NCI-H187 treated with DMSO at 0.1 percent for 48 hours (cell line): ENCODE measurements around the gene AHI1.

Experiments used
- DNase-seq: peaks from one replicate; lab custom pipeline; 2025; lab: John Stamatoyannopoulos, UW

Gene AHI1

GRCh38 chr6:135295085-135295484 is 202.5 kb downstream of the AHI1 start:
- no peak for DNase-seq

GRCh38 chr6:135291288-135292076 is 206.1 kb downstream of the AHI1 start:
- DNase-seq, result no peak

GRCh38 chr6:135289816-135290215 is 207.7 kb downstream of the AHI1 start:
- peak; percentile 19 for DNase-seq

- no peak for DNase-seq
Observed at GRCh38 chr6:135286962-135287538, 210.5 kb downstream of the AHI1 start.

GRCh38 chr6:135285165-135285564 is 212.4 kb downstream of the AHI1 start:
- DNase-seq, result no peak

- DNase-seq, result no peak
Observed at GRCh38 chr6:135283926-135284325, 213.6 kb downstream of the AHI1 start.

GRCh38 chr6:135282395-135282794 is 215.1 kb downstream of the AHI1 start:
- DNase-seq, result no peak

GRCh38 chr6:135281964-135282363 is 215.6 kb downstream of the AHI1 start:
- no peak for DNase-seq

GRCh38 chr6:135281227-135281626 is 216.3 kb downstream of the AHI1 start:
- DNase-seq, result no peak

GRCh38 chr6:135280375-135281136 is 217.0 kb downstream of the AHI1 start:
- no peak for DNase-seq

- no peak for DNase-seq
Observed at GRCh38 chr6:135277422-135277821, 220.1 kb downstream of the AHI1 start.

GRCh38 chr6:135274561-135275293 is 222.8 kb downstream of the AHI1 start:
- DNase-seq, result no peak

- DNase-seq, result no peak
Observed at GRCh38 chr6:135271626-135272025, 225.9 kb downstream of the AHI1 start.

GRCh38 chr6:135270676-135271536 is 226.6 kb downstream of the AHI1 start:
- peak; percentile 72 for DNase-seq

- no peak for DNase-seq
Observed at GRCh38 chr6:135269481-135269891, 228.1 kb downstream of the AHI1 start.

GRCh38 chr6:135268740-135269139 is 228.8 kb downstream of the AHI1 start:
- DNase-seq, result no peak

- DNase-seq, result no peak
Observed at GRCh38 chr6:135268263-135268662, 229.3 kb downstream of the AHI1 start.

- DNase-seq, result peak; percentile 75
Observed at GRCh38 chr6:135267085-135267484, 230.5 kb downstream of the AHI1 start.

- no peak for DNase-seq
Observed at GRCh38 chr6:135266675-135267074, 230.9 kb downstream of the AHI1 start.

GRCh38 chr6:135265278-135265677 is 232.3 kb downstream of the AHI1 start:
- no peak for DNase-seq
